Left colon (tissue), 2 donors: Measurements from ENCODE around the gene SIVA1. TPM values are rescaled to one million over a fixed set of nuclear protein-coding genes. Genes with fewer than 3 reads are reported as not detected.

Source experiments
- ATAC-seq: fragments of 200-7000 bp; cut with Tn5 transposase; one replicate; pipeline ENCODE4 v1.9.1; 2020; ENCODE audit warnings: mild to moderate bottlenecking, moderate library complexity
- DNase-seq, 2 donors: peaks; one replicate each; pipeline ENCODE4 v3.0.0-alpha.2; 2020
- intact Hi-C, 2 donors: fragments of 100-400 bp; cut with DNase I in 1 of 2; cut with micrococcal nuclease in 1 of 2; formaldehyde crosslinking; loops; one replicate each; pipeline versions ENCODE4 v1.11.2 to v1.14.0; 2022; cut with DNase I, micrococcal nuclease
- total RNA-seq, 2 donors: library from RNA; stranded (reverse); fragmentation: NEBNext Ultra II Directional; extraction: Animal tissue kit (Norgen Biotek cat#: 25700); gene quantifications; one replicate each; pipeline ENCODE4 v1.2.1, GENCODE V29; 2021
- donor health status: DM: no; HTN: no; CAD: no.
- donor health status: DM: yes; HTN: yes; CAD: no.

SIVA1 gene
- total RNA-seq, 2 donors from 2014 or later: 53.2 to 59.3 TPM

DNA sequence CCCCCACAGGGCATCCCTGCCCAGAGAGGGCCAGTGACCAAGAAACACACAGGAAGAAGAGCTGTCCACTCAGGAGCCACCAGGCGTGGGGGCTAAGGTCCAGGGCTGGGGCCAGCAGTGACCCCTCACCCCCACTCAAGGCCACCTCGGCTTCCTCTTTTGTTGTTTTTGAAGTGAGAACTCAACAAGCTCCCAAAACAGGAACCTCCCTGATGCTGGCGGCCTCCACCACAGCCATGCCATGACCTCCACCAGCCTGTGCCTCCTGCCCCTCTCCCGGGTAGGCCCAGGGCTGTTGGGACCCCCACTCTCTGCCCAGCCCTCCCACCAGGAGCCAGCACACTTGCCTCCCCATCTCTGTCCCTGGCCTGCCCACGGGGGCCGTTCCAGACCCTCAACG lies 34.8 kb downstream of the SIVA1 start:
- intact Hi-C loops: no loop called here
- ATAC-seq (no peak), DNase-seq (no peak)

DNA sequence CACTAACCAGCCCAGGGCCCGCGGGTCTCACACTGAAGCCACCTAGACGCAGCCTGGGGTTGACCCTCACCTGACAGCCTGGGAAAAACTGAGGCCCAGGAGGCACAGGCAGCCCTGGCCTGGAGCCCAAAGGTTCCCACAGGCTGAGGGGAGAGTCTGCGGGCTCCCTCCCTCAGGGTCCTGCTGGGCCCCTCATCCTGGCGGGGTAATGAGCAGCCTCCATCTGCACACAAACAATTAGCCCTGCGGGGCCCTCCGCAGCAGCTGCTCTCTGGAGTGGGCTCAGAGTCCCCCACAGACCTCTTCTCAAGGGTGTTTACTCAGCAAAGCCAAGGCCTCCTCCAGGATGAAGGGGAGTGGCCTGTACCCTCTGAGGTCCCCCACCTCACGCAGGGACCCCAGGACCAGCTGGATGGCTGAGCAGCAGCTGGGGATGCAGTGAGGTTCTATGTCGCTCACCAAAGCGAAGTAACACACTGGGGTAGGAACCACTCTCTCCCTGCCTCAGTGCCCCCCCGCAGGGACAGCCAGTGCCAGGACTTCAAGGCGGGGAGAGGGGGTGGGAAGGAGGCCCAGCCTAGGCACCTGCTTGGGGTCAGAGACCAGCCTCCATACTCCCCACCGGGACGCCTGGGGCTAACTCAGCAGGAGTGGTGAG lies 35.3 kb downstream of the SIVA1 start:
- intact Hi-C loops: no loop called here
- DNase-seq: no peak
- ATAC-seq: no peak

DNA sequence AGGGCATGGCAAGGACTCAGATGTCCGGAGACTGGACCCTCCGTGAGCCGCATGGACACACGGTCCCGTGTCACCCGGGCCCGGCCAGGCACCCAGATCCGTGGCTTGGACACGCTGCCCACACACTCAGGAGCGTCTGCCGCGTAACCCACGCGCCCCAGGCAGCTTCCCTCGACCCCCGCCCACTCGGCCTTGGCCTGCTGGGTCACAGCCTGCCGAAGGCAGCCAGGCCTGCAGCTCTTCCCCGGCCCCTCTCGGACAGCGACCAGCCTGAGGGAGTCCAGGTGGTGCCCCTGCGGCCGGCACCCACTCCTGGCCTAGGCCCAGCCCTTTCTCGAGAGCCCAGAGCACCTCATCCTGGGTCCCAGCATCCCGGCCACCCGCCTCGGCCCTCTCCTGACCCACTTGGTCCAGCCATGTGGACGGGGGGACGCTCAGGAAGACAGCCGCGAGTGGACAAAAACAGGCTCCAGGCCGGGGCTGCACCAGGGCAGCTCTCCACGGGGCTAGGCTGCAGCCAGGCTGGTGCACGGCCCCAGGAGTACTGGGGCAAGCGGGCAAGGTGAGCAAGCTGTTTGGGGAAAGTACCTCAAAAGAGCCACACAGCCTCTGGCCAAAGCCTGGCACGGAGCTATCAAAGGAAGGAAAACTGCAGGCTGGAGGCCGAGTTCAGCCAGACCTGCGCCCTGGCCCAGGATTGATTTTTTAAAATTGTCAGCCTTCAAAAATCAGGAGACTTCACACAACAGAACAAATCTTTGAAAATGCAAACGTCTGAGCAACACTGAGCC lies 36.1 kb downstream of the SIVA1 start:
- intact Hi-C loops: no loop called here
- DNase-seq: no peak
- no peak for ATAC-seq

DNA sequence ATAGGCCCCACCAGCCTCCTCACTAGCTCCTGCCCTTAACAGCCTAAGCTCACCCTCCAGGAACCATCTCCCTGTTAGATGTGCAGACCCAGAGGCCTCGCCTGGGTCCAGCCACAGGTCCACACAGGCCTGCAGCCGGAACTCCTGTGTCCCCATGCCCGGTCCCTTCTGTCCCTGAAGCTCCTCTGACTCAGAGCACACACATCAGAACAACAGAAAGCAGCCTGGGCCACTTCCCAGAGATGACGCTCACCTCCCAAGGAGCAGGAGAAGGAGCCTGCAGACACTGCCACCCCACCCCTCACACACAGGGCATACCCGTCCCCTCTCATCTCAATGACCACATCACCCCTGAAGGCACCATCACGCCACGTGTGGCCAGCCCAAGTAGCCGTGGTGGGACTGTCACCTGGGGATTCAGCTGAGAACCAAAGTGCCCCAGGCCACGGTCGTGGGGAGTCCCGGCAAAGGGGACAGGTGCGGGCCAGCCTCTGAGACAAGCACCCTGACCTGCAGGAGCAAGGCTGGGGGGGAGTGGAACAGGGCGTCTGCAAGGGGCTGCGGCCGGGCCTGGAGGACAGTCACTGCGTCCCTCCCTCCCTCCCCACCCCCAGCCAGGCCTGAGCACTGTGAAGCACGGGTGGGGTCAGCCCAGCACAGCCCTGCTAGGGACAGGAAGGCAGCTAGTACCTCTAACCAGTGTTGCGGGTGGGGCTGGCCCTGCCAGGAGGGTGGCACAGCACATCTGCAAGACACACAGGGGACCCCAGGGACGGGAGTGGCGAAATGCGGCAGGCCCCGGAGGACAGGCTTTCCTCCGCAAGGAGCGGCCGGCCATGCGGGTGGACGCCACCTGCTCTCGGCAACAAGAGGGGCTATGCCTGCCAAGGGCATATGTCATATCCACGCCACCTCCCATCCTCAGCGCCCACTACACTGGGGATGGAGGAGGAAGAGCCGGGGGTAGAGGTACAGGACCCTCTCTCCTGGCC lies 37.1 kb downstream of the SIVA1 start:
- intact Hi-C loops: no loop called here
- DNase-seq: no peak
- ATAC-seq: no peak

DNA sequence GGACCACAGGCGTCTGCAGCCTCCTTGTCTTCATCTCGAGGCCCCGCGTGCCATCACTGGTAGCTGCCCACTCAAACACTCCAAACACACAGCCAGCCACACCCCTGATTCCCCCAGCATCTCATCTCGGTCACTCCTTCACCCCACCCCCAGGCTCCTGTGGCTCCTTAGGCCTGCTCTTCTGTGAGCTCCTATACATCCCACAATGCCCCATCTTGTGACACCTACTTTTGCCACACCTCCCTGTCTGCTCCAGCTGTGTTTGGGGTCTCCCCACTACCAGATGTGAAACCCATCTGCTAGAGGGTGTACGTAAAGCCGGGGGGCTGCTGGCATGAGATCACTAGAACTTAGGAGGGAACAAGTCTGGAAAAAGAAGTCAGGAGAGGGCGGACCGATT lies 38.5 kb downstream of the SIVA1 start:
- no peak for ATAC-seq
- no peak for DNase-seq
- intact Hi-C loops: no loop called here

DNA sequence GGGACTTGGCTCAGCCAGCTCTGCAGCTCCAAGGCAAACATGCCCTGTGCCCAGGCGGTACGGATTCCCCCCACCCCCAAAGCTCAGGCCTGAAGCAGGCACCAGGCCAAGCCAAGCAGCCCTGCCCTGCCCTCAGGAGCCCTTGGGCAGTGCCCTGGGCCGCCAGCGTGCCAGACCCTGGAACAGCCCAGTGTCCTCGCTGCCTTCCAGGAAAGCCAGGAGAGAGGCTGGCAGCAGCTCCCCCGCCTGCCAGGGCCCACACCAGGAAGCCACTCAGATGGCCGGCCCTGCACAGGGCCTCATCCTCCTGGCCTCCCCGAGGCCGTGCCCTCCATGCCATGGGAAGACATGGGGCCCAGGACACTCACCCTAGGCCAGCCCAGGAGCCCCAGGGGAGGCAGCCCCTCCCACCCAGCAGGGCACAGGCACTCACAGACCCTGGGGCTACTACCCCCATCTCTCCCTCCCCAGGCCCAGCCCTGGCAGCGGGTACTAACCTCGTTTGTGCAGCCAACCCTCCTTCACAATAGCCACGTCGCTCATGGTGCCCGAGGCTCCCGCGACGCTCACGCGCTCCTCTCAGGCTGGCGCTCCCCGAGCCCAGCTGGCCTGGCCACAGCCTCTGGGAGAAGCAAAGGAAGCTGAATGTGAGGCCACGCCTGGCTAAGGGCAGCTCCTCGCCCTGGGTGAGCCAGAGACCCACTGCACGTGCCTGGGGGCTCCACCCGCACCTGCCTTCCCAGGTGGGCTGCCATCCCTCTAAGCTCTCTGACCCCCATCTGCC lies 39.3 kb downstream of the SIVA1 start:
- no peak for DNase-seq
- intact Hi-C loops: no loop called here
- ATAC-seq: peak; percentile 15

DNA sequence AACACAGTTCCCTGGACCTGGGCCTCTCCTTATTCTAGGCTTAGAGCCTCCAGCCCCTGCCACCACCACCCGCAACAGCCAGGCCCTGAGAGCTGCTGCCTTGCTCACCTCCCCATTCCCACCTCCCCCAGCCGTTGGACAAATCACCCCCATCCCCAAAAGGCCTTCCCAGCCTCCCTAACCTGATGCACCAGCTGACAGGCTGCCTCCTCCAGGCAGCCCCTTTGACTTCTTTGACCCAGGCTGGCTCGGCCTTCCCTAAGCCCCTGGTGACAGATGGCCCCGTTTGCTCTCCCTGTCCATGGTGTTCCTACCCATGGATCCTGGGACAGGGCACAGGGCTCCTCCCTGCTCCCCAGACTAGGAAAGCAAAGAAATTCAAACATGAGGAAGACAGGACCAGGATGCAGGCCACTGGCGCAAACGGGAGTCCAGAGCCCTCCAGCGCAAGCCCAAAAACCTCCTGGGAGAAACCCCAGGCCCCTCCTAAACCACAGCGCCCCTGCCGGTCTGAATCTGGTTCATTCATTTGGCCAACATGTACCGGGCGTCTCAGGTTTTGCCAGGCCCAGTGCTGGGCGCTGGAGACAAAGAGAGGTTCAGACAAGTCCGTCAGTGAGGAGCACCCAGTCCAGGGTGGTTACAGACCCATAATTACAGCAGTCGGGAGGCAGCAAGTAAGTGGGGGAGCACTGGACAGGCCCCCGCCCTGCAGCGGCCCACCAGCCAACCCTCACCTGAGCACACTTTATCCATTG lies 40.2 kb downstream of the SIVA1 start:
- no peak for ATAC-seq
- intact Hi-C loops: no loop called here
- no peak for DNase-seq

DNA sequence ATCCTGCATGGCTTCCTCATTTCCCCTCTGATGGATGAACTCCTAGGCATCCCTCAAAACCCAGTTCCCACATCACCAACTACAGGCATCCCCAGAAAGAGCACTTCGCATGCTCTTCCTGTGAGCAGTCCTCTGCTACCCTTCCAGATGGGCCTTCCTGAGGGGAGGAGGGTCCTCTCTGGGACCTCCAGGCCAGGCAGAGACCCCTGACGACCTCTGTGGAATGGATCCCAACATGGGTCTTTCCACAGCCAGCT lies 40.7 kb downstream of the SIVA1 start:
- intact Hi-C loops: no loop called here
- ATAC-seq (no peak), DNase-seq (no peak)

DNA sequence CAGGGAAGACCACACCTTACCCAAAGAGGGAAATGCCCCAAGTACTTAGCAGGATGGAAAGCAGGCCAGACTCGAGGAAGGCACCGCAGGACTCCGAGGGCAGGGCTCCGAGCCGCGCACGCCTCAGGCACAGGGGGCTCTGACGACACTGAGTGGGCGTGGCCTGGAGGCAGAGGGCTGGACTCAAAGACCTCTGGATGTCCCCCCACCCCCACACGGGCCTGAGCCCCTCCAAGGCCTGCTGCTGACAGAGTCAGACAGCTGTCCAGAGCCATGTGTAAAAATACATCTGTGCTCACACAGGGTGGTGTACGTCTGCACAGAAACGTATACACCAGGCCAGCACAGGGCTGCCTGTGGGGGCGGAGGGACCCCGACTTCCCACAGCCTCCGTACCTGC lies 41.2 kb downstream of the SIVA1 start:
- DNase-seq (peak; percentile 63 to 72), ATAC-seq (peak; percentile 22)
- intact Hi-C loops: no loop called here

DNA sequence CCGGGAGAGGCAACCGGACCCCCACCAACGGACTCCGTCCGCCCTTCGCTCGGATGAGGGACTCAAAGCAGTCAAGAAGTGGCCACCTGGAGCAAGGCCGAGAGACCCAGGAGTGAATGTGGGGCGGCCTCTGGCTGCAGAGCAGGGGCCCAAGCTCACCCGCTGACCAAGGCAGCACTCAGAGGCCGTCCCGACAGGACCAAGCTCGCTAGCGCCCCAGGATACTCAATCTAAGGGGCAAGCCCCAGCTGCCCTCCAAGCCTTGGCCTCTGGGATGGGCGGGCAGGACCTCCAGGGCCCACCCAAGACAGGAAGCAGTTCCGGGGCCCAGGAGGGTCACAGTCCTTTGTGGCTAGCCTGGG lies 41.7 kb downstream of the SIVA1 start:
- intact Hi-C loops: no loop called here
- peak; percentile 37 for ATAC-seq
- DNase-seq: peak; percentile 47 to 54

DNA sequence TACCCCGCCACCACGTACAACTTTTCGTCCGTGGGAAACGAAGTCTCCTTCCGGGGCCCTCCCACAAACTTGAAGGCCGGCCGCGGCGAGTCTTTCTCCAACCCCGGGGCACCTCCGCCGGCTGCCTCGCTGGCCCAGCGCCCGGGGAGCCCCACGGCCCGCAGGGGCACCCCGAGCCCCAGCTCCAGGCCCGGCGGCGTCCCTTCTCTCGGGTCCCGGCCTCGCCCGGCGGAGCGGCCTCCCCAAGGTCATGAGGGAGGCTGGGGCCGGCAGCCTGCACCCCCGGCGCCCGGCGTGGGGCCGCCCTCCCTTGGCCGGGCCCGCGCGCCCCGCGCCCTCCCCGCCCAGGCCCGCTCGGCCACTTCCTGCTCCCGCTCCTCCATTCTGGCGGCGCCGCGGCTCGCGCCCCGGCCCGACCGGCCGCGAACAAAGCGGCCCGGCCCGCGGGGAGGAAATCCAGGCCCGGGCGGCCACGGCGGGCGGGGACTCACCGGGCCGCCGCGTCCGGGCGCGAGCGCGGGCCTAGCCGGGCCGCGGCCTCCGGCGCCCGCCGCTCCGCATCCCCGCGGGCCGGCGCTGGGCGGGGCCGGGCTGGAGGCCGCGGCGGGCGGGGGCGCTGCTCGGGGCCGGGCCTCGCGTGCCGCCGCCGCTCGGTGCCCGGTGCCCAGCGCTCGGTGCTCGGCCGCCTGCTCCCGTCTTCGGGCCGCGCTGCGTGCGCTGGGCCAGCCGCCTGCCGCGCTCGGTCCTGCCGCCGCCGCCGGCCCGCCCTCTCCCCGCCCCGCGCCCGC lies 42.2 kb downstream of the SIVA1 start, which contains the start of gene AKT1:
TSS of gene AKT1 (minus strand) at position 756 of the 788 bp plus-strand sequence. CDS start 3,105 bp downstream, outside the sequence.
- ATAC-seq: peak; percentile 46
- peak in 1 of 2 donors; percentile 57 for DNase-seq
- intact Hi-C loops: no loop called here

DNA sequence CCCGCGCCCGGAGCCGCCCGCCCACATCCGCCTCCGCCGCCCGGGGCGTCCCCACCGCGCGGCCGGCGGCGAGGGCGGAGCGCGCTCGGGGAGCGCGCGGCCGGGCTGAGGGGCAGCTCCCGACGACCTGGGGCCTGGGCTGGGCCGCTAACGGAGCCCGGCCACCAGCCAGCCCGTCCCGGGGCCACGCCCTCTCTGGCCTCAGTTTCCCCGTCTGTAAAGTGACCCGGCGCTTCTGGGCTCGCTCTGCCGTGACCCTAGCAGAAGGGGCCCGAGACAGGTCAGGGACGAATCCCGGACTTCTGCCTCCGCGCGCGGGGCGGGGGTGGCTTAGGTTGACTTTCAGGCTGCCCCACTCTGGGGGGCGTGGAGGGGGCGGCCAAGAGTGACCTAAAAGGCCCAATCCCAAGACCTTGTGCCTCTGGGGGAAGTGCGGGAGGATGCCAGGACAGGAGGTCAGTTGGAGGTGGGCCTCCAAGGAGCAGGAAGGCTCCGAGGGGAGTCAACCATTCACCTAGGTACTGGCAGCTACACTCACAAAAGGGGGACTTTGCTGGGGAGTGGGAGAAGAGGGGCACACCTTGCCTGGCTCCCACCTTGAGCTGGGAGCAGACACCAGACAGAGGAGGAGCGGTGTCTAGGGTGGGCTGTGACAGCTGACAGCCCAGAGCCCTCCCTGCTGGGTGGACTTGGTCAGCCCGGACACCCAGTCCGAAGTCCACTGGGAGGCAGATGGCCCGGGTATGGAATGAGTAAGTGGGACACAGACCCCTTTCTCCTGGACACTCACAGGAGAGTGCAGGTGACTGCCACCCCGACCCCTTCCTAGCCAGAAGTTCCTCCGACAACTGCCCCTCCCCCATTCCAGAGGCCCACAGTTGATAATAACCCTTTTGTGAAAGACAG lies 43.1 kb downstream of the SIVA1 start:
- peak in 1 of 2 donors; percentile 72 for DNase-seq
- intact Hi-C loops: no loop called here
- peak; percentile 54 for ATAC-seq

DNA sequence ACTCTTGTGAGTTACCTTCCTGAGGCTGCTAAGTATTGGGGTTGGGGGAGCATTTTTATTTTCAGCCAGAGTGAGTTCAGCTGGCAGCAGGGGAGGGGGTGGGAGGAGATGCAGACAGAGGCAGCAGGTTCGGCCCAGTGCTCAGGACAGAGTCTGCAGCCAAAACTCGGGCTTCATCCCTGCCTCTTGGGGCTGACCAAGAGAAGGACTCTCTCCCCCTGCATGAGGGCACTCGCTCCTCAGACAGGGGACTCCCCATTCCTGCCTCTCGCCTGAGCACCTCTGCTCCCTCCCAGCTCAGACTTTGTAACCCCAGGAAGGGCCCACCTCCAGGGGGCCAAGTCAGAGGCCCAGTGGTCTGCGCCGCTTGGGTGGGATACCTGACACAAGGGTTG lies 43.7 kb downstream of the SIVA1 start:
- no peak for DNase-seq
- no peak for ATAC-seq
- intact Hi-C loops: no loop called here

DNA sequence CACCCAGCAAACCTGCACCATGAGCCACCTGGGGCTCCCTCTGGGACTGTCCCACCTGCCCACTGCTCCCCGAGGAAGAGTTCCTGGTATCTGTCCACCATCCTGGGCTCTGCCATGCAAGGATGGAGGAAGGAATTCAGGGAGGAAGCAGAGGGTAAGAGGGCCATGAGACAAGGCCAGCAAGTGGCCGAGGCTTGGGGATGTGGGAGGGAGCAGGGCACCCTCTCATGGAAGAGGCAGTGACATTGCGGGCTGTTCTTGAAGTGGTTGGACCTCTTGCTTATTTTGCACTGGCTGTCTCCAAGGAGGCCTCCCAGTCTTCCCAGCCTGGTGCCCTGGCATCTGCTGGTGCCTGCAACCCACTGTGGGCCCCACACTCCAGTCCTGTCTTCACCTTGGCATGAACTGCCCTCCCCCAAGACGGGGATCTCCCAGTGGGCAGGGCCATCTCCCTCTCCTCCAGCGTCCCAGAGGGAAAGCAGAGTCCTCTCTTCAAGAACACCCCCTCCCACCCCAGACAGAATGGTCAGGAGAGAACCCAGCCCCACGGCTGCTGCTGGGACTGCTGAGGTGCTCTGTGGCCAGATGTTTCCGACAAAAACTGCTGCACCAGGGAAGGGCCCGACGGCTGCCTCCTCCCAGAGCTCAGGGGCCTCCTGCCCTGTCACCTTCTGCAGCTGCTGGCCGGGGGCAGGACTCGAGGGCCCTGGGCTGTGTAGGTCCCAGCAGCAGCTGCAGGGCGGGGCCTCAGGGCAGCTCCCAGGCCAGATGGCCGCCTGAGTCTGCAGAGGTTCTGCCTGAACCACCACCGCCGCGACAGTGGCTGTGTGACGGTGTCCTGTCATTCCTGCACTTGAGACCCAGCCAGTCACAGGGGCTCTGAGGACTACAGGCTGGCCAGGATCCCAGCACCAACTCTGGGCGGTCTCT lies 44.4 kb downstream of the SIVA1 start:
- intact Hi-C loops: no loop called here
- ATAC-seq (peak; percentile 11), DNase-seq (peak in 1 of 2 donors; percentile 69)
